GM18873 (cell line): ENCODE data around the gene GJC1.
"Not testable (repeated sequence)": the region's sequence is repeated elsewhere in the genome, so short reads cannot be mapped to it uniquely, and the experiment has no call there.

Source experiments
- ATAC-seq: cut with Tn5 transposase; IDR thresholded peaks from one replicate; pipeline ENCODE4 v1.9.1; 2021; ENCODE audit warnings: mild to moderate bottlenecking, moderate library complexity, moderate number of reproducible peaks; ENCODE audit not compliant: unreplicated experiment, low FRiP score

GJC1 gene

DNA sequence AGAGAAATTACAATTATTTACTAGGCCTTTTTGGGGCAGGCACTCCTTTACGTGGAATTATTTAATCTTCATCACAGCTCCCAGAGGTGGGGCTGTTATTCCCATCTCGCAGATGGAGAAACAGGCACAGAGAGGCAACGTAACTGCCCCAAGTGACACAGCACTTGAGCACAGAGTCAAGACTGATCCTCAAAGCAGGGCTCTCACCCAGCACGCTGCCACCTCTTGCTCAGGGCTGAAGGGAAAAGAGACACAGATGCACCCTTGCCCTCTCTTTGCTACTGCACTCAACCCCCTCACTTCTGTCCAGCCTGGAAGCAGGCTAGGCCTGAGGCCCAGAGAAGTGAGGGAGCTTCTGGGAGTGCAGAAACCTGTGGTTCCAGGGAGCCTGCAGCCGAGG is 66.9 kb downstream of the GJC1 start:
- ATAC-seq: no peak

GRCh38 chr17:44761932-44762810 is 67.9 kb downstream of the GJC1 start:
- no peak for ATAC-seq

DNA sequence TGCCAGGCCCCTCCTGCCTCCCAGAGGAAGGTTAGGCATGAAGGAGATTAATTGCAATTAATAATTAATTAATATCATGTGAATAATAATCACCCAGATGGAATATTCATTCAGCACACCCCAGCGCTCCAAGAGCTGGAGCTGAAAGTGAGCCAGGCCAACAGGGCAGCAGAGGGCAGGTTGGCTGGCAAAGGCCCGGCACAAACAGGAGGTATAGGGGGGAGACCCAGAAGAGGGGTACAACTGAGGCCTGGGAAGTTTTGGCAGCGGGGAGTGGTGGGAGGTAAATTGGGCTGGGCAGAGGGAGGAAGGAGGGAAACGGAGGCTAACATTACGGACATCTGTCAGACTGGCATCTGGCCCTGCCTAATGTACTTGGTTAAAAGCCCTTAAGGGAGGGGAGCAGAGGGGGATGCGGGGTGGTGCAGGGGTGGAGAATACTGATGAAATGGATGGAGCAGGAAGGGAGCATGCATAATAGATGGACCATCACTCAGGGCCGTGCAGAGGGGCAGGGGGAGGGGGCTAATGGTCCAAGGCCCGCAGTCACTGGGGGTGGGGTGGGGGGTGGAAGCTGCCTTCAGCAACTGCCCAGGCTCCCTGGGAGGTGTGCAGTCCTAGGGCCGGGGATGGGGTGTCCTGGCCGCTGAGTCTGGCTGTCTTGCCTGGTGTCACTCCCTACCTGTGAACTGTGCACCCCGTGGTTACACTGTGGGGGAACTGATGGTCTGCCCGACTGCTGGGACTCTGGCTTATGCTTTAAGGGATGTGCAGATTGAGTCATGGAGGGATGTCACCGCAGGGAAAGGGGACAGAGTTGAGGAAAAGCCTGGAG is 69.4 kb downstream of the GJC1 start:
- ATAC-seq: no peak

DNA sequence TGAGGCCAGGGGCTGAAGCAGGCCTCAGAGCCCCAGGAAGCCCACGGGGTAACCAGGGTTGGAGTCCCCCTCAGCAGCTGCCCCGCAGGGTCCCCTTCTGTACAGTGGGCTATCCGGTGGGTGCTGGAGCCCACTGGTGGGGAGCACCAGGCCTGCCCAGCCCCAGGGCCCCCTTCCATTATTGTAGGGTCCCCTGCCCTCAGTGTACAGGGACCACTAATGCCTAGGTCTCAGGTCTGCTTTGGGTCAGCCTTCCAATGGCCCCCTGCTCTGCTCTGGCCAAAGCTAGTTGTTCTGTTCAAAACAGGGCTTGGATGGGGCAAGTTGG is 70.2 kb downstream of the GJC1 start:
- ATAC-seq: no peak

DNA sequence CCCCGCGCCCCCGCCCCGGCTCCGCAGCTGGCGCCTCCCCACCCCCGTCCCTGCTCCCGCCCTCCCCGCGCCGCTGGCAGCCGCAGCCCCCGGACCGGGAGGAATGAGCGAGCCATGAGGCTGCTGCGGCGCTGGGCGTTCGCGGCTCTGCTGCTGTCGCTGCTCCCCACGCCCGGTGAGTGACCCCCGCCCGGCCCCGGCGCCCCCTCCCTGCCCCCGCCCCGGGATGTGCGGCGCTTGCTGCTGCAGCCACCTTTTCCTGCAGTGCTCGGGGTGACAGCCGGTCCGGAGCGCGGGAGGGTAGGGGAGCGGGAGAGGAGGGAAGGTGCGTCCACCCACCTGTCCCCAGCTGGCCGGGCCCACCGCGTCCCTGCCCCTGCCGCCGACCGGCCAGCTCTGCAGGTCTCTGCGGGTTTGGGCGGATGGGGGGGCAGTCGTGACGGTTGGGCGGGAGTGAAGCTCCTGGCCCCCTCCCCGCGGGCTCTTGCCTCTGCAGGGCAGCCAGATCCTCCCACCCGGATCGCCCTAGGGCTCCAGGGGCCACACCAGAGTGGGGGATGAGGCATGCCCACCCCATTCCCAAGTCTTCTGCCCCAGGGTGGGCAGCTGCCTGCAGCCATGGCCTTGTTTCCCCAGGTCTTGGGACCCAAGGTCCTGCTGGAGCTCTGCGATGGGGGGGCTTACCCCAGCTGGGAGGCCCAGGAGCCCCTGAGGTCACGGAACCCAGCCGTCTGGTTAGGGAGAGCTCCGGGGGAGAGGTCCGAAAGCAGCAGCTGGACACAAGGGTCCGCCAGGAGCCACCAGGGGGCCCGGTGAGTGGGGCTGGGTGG is 70.8 kb downstream of the GJC1 start:
- ATAC-seq: no peak

DNA sequence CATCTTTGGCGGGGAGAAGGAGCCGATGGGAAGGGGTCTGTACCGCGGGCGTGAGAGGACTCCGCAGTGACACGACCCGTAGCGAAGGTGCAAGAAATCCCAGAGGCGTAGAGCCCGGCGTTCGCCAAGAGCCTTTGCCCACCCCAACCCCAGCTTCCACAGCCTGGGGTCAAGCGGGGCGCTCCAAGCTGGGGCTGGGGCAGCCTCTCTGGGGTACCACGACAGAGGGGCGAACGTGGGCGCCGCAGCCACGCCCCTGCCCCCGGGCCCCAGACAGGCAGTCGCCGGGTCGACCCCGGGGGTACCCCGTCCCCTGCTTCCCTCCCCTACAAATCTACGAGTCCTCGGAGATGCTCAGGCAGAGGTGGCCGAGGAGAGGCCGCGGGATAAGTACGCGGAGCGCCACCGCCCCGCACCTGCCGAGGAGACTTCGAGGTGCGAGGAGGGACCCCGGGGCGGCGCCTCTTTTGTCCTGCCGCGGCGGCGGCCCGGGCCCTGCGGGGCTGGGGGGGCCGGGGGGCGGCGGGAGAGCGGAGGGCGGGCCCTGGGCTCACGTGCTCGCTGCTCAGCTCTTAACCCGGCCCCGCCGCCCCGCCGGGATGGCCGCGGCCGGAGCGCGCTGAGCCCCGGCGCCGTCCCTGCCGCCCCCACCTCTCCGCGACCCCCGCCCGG is 71.5 kb downstream of the GJC1 start, which contains the start of gene ADAM11:
Gene ADAM11, plus strand, starts transcription at position 575 of the 672 bp plus-strand sequence. CDS start 212 bp downstream, outside the sequence.
- no peak for ATAC-seq

GRCh38 chr17:44757918-44758413 is 72.1 kb downstream of the GJC1 start:
- no peak for ATAC-seq

- ATAC-seq: no peak
Observed at GRCh38 chr17:44757045-44757917, 72.8 kb downstream of the GJC1 start.

DNA sequence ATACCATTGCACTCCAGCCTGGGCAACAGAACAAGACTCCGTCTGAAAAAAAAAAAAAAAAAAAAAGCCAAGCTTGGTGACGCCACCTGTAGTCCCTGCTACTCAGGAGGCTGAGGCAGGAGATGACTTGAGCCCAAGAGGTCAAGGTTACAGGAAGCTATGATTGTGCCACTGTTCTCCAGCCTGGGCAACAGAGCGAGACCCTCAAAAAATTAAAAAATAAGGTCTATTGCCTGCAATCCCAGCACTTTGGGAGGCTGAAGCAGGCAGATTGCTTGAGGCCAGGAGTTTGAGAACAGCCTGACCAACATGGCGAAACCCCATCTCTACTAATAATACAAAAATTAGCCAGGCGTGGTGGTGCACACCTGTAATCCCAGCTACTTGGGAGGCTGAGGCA is 74.9 kb downstream of the GJC1 start:
- ATAC-seq: not testable (repeated sequence)

DNA sequence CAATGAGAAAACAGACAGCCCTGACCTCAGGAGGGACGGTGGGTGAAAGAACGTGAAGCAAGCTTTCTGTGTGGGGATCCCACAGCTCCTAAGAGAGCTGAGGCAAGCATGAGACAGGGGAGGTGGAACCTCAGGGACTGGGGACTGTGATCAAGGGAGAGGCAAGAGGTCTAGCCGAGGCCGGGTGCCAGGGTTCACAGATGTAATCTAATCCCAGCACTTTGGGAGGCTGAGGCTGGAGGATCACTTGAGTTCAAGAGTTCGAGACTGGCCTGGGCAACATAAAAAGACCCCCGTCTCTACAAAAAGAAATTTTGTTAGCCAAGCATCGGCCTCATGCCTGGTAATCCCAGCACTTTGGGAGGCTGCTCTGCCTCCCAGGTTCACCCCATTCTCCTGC is 75.8 kb downstream of the GJC1 start:
- ATAC-seq: no peak

DNA sequence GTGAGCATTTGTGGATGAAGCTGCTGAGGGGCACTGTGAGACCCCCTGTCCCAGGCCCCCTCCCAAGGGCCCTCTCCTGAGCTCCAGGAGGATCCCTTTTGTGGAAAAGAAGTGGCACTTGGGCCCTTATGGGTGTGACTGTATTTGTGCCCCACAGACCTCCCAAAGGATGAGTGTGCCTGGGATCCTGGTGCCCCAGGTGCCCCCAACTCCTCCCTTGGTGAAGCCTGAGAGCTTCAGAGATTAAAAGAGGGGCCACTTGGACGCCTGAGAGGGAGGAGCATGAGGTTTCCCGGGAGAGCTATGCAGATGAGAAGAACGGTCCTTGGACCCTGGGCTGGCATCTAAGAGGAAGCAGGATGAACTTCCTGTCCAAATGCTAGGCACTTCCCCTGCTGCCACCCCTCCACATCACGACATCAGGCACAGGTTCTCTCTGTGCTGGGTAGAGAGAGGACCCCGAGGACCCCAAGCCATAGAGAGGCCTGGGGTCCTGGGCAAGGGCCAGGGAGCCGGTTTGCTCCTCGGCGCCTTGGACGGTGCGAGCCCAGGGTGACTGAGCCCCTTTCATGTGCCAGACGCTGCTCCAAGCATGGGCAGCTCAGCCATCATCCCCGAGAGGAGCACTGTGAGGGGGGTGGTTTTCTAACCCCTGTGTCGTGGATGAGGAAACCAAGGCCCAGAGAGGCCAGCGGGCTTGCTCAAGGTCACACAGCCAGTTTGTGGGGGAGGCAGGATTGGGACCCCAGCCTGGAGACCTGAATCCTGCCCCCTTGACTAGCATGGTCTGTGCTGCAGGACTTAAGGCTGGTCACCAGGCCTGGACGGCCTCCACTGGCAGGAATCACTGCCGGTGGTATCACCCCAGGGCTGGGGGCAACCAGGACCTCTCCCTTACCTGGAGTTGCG is 76.9 kb downstream of the GJC1 start:
- ATAC-seq: no peak

DNA sequence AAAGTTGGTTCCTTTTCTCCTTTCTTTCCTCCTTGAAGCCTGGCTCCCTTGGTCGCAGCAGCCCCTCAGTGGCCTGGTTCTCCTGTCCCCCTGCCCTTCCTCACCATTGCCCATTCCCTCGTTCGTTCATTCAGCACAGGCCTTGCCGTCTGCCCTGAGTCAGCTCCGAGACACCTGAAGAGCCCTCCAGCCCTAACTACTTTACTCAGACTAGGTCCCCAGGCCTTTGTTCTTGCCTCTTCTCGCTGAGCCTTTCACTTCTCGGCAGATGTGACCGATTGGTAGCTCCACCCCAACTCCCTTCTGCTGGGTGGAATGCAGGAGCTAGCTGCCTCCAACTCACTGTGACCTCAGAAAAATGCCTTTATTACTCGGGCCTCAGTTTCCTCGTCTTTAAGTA is 78.3 kb downstream of the GJC1 start:
- no peak for ATAC-seq

DNA sequence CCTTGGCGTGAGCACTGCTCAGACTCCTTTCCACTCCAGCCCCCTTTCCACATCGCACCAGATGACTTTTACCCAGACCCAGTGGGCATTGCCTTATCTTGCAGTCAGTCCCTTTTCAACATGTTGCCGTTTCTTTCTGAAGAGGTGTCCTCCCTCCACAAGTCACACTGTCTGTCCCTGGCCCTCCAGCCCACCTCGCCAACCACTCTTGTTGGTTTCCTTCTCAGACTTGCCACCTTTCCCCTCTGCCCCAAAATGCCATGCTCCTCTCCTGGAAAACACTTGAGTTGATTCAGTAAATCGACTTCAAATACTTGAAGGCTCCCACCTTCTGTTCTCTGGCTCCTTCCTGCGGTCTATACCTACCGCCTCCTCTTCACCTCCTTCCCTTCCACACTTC is 78.8 kb downstream of the GJC1 start:
- ATAC-seq: no peak

GRCh38 chr17:44749980-44750318 is 80.1 kb downstream of the GJC1 start:
- no peak for ATAC-seq

- no peak for ATAC-seq
Observed at GRCh38 chr17:44749076-44749979, 80.8 kb downstream of the GJC1 start.
